Thyroid gland (tissue), 4 donors: ENCODE measurements around the gene COL20A1. TPM values are rescaled to one million over a fixed set of nuclear protein-coding genes. Genes with fewer than 3 reads are reported as not detected.

Experiments used
- DNase-seq, 2 donors: peaks; one replicate each; pipeline ENCODE4 v3.0.0-alpha.2; 2019
- H3K27ac ChIP-seq, 3 donors: fragments of 200-600 bp; sonication (generic); 1 replicate in 2 of 3; 2 replicates in 1 of 3; pipeline ENCODE4 v1.5.1; 2016 to 2019; ENCODE audit warnings: mild to moderate bottlenecking in 1 of 3, moderate library complexity in 1 of 3
- H3K27me3 ChIP-seq: fragments of 200-600 bp; sonication (generic); one replicate; pipeline ENCODE4 v1.5.1; 2019
- H3K36me3 ChIP-seq, 2 donors: fragments of 200-600 bp; sonication (generic); one replicate each; pipeline ENCODE4 v1.5.1; 2016 to 2019
- H3K4me1 ChIP-seq, 2 donors: fragments of 200-600 bp; sonication (generic); one replicate each; pipeline ENCODE4 v1.5.1; 2017 to 2019
- H3K4me3 ChIP-seq, 3 donors: fragments of 200-600 bp; sonication (generic); replicated peaks in 1 of 3; 1 replicate in 2 of 3; 2 replicates in 1 of 3; pipeline ENCODE4 v1.5.1; 2016; ENCODE audit warnings: mild to moderate bottlenecking in 1 of 3
- H3K9me3 ChIP-seq: fragments of 200-600 bp; sonication (generic); one replicate; pipeline ENCODE4 v1.5.1; 2017
- CTCF ChIP-seq, 6 experiments: fragments of 200-600 bp in 3 of 6; fragments of 450-650 bp in 3 of 6; sonication (generic) in 3 of 6; IDR thresholded peaks; one replicate each; pipeline ENCODE4 v1.5.1; 2016 to 2019; ENCODE audit warnings: antibody characterized with exemption in 6 of 6, mild to moderate bottlenecking in 2 of 6, inconsistent platforms in 1 of 6, moderate library complexity in 1 of 6
- POLR2A ChIP-seq, 2 donors: fragments of 450-650 bp; IDR thresholded peaks; one replicate each; pipeline ENCODE4 v1.6.1; 2017; ENCODE audit warnings: antibody characterized with exemption in 2 of 2, mild to moderate bottlenecking in 2 of 2, moderate library complexity in 1 of 2
- WGBS, 2 donors: methylation state at CpG; one replicate each; pipeline ENCODE4 v1.1.5; 2017; 5-methylcytosine and 5-hydroxymethylcytosine counted together
- intact Hi-C: fragments of 100-400 bp; cut with DNase I; formaldehyde crosslinking; loops from one replicate; pipeline ENCODE4 v1.15.1; 2023
- total RNA-seq, 4 donors: library from RNA; depleted of rRNA; stranded (reverse); fragments of >200 nt; gene quantifications; one replicate each; pipeline ENCODE4 v1.2.3, GENCODE V29; 2016

The COL20A1 gene
- total RNA-seq, 4 donors from 2014 or later = 0.13 TPM; not detected in 3

GRCh38 chr20:63363013-63363957, 70.3 kb downstream of the COL20A1 start:
- no peak for DNase-seq
- TF ChIP-seq POLR2A (IDR thresholded peaks at IDR 0.05) = no peak
- no peak for TF ChIP-seq CTCF (IDR thresholded peaks at IDR 0.05)
- Histone ChIP-seq H3K9me3 (no peaks in the 10 kb centered on the region), H3K27me3 (no peaks in the 10 kb centered on the region), H3K4me3 (no peak overlapping the region), H3K27ac (no peak overlapping the region), H3K4me1 (peaks cover under 1 to 10% of the 10 kb centered on the region in 2 donors), H3K36me3 (no peaks in the 10 kb centered on the region)
- intact Hi-C loops = loop anchor here (5.0 kb wide), 1 partner anchor 41 kb away; no protein-coding TSS in a partner anchor
- 63 to 71% methylated on average over 13 to 22 of the region's 23 CpGs for WGBS, 2 donors

- intact Hi-C loops = loop anchor here (5.0 kb wide), 1 partner anchor 42 kb away; no protein-coding TSS in a partner anchor
Observed at GRCh38 chr20:63363981-63364561, 71.1 kb downstream of the COL20A1 start.

GRCh38 chr20:63364801-63365585, 72.0 kb downstream of the COL20A1 start:
- H3K27ac ChIP-seq = no peak overlapping the region
- no peak overlapping the region for H3K4me3 ChIP-seq
- peak; percentile 71 to 78 for DNase-seq
- intact Hi-C loops = loop anchor here (5.0 kb wide), 1 partner anchor 43 kb away; no protein-coding TSS in a partner anchor
- no peaks in the 10 kb centered on the region for H3K27me3 ChIP-seq
- TF ChIP-seq CTCF (IDR thresholded peaks at IDR 0.05) = no peak
- no peak for TF ChIP-seq POLR2A (IDR thresholded peaks at IDR 0.05)
- H3K4me1 ChIP-seq = peaks cover 0 to 6% of the 10 kb centered on the region in 2 donors
- no peaks in the 10 kb centered on the region for H3K9me3 ChIP-seq
- WGBS, 2 donors = 60 to 78% methylated on average over 7 to 15 of the region's 20 CpGs
- no peaks in the 10 kb centered on the region for H3K36me3 ChIP-seq

More at GRCh38 chr20:63363981-63364561, 71.1 kb downstream of the COL20A1 start:
- Histone ChIP-seq H3K9me3 (no peaks in the 10 kb centered on the region), H3K4me1 (peaks cover 0 to 6% of the 10 kb centered on the region in 2 donors), H3K36me3 (no peaks in the 10 kb centered on the region), H3K4me3 (no peak overlapping the region), H3K27me3 (no peaks in the 10 kb centered on the region), H3K27ac (no peak overlapping the region)
- TF ChIP-seq CTCF (IDR thresholded peaks at IDR 0.05) (no peak), POLR2A (IDR thresholded peaks at IDR 0.05) (no peak)
- WGBS, 2 donors = 84 to 86% methylated on average over 18 to 19 of the region's 19 CpGs
- no peak for DNase-seq

- no peaks in the 10 kb centered on the region for H3K9me3 ChIP-seq
- intact Hi-C loops = no loop called here
- TF ChIP-seq CTCF (IDR thresholded peaks at IDR 0.05) = no peak
- no peak for TF ChIP-seq POLR2A (IDR thresholded peaks at IDR 0.05)
- no peak overlapping the region for H3K27ac ChIP-seq
- peaks cover 0 to 3% of the 10 kb centered on the region in 2 donors for H3K4me1 ChIP-seq
- H3K4me3 ChIP-seq = no peak overlapping the region
- DNase-seq = no peak
- no peaks in the 10 kb centered on the region for H3K27me3 ChIP-seq
- WGBS, 2 donors = 81 to 87% methylated on average over 8 to 17 of the region's 22 CpGs
- no peaks in the 10 kb centered on the region for H3K36me3 ChIP-seq
Observed at GRCh38 chr20:63365601-63366389, 72.8 kb downstream of the COL20A1 start.
